HepG2 (cell line): Measurements from ENCODE around the gene GMCL2. TPM values are rescaled to one million over a fixed set of nuclear protein-coding genes. Genes with fewer than 3 reads are reported as not detected.

Source experiments
- ARID4A ChIP-seq: sonication (generic); formaldehyde crosslinking; IDR thresholded peaks from 2 replicates; pipeline ENCODE4 v1.5.0; 2020; ENCODE audit warnings: mild to moderate bottlenecking, missing genetic modification reagents, borderline replicate concordance
- ATF7-NPFF ChIP-seq: sonication (generic); formaldehyde crosslinking; IDR thresholded peaks from 2 replicates; pipeline ENCODE4 v1.8.1; 2023; ENCODE audit warnings: mild to moderate bottlenecking, low read depth, missing genetic modification reagents, moderate library complexity
- CBX5 ChIP-seq: sonication (generic); formaldehyde crosslinking; IDR thresholded peaks from 2 replicates; pipeline ENCODE4 v1.4.0; 2020; ENCODE audit warnings: missing genetic modification reagents, borderline replicate concordance
- DPF2 ChIP-seq: sonication (generic); formaldehyde crosslinking; IDR thresholded peaks from 2 replicates; pipeline ENCODE4 v1.4.0; 2020; ENCODE audit warnings: mild to moderate bottlenecking, low read depth, missing genetic modification reagents, borderline replicate concordance
- ERF ChIP-seq: IDR thresholded peaks from 2 replicates; pipeline ENCODE4 v1.6.1; 2018; ENCODE audit warnings: missing biosample characterization, missing genetic modification reagents
- IKZF4 ChIP-seq: sonication (generic); formaldehyde crosslinking; IDR thresholded peaks from 2 replicates; pipeline ENCODE4 v1.5.1; 2020; ENCODE audit warnings: borderline replicate concordance, mild to moderate bottlenecking, low read depth, missing genetic modification reagents; ENCODE audit errors: not compliant biosample characterization
- MED13 ChIP-seq: sonication (generic); formaldehyde crosslinking; IDR thresholded peaks from 2 replicates; pipeline ENCODE4 v1.5.0; 2020; ENCODE audit warnings: missing genetic modification reagents
- NR2F1 ChIP-seq, 2 experiments: fragments of 450-650 bp in 1 of 2; formaldehyde crosslinking in 1 of 2; IDR thresholded peaks; 2 replicates each; pipeline versions ENCODE4 v1.5.0 to v1.6.1; 2016 to 2020; ENCODE audit warnings: mild to moderate bottlenecking in 1 of 2, missing compliant biosample characterization in 1 of 2, missing genetic modification reagents in 1 of 2, moderate library complexity in 1 of 2
- PBX2 ChIP-seq: IDR thresholded peaks from 2 replicates; pipeline ENCODE4 v1.6.1; 2016; ENCODE audit warnings: control low read depth
- RBM39 ChIP-seq: fragments of 200-400 bp; formaldehyde crosslinking; IDR thresholded peaks from one replicate; pipeline ENCODE4 v1.6.1; 2018; ENCODE audit warnings: antibody characterized with exemption, mild to moderate bottlenecking, low read depth, low read length; ENCODE audit not compliant: poor library complexity, severe bottlenecking
- SALL2 ChIP-seq: sonication (generic); formaldehyde crosslinking; IDR thresholded peaks from 2 replicates; pipeline ENCODE4 v1.8.1; 2023; ENCODE audit warnings: mild to moderate bottlenecking, missing genetic modification reagents, inconsistent platforms
- TCF12 ChIP-seq, 2 experiments: fragments of 450-650 bp in 1 of 2; sonication (generic) in 1 of 2; formaldehyde crosslinking in 1 of 2; IDR thresholded peaks; 2 replicates each; pipeline versions ENCODE4 v1.6.1 to v1.8.0; 2017 to 2022; ENCODE audit warnings: antibody characterized with exemption in 1 of 2, mild to moderate bottlenecking in 1 of 2, missing genetic modification reagents in 1 of 2, moderate library complexity in 1 of 2
- TERF1 ChIP-seq: sonication (generic); formaldehyde crosslinking; IDR thresholded peaks from 2 replicates; pipeline ENCODE4 v1.8.0; 2022; ENCODE audit warnings: mild to moderate bottlenecking, missing genetic modification reagents, moderate library complexity
- ZKSCAN8 ChIP-seq: IDR thresholded peaks from 2 replicates; pipeline ENCODE4 v1.6.1; 2016; ENCODE audit warnings: borderline replicate concordance, missing genetic modification reagents, missing compliant biosample characterization
- ZNF230 ChIP-seq: sonication (generic); formaldehyde crosslinking; IDR thresholded peaks from 2 replicates; pipeline ENCODE4 v1.4.0; 2020; ENCODE audit warnings: mild to moderate bottlenecking, missing genetic modification reagents
- ZNF333 ChIP-seq: sonication (generic); formaldehyde crosslinking; IDR thresholded peaks from 2 replicates; pipeline ENCODE4 v1.4.0; 2020; ENCODE audit warnings: mild to moderate bottlenecking, missing genetic modification reagents, borderline replicate concordance
- ZNF446 ChIP-seq: sonication (generic); formaldehyde crosslinking; IDR thresholded peaks from 2 replicates; pipeline ENCODE4 v1.5.0; 2020; ENCODE audit warnings: mild to moderate bottlenecking, missing genetic modification reagents
- ZNF567 ChIP-seq: sonication (generic); formaldehyde crosslinking; IDR thresholded peaks from 2 replicates; pipeline ENCODE4 v1.8.1; 2023; ENCODE audit warnings: mild to moderate bottlenecking, missing genetic modification reagents, borderline replicate concordance
- ZXDC ChIP-seq: sonication (generic); formaldehyde crosslinking; IDR thresholded peaks from 2 replicates; pipeline ENCODE4 v1.5.0; 2020; ENCODE audit warnings: mild to moderate bottlenecking, missing genetic modification reagents
- polyA plus RNA-seq, 8 experiments: library from polyadenylated mRNA; depleted of rRNA in 3 of 8; stranded (reverse) in 7 of 8; unstranded in 1 of 8; fragments of >200 nt; fragmentation: Illumina TruSeq in 4 of 8; extraction: Trizol in 4 of 8; gene quantifications; 2 replicates each; pipeline versions ENCODE4 v1.2.1 to v1.2.3, GENCODE V29; 2011 to 2016; ENCODE audit warnings: low read depth in 4 of 8, missing spikeins in 1 of 8, mixed read lengths in 1 of 8; ENCODE audit not compliant: insufficient read depth in 1 of 8
- total RNA-seq, 5 experiments: library from RNA; depleted of rRNA; stranded (reverse); fragments of >200 nt; fragmentation: Illumina TruSeq; extraction: Trizol; gene quantifications; 2 replicates each; pipeline ENCODE4 v1.2.3, GENCODE V29; 2016; ENCODE audit warnings: low read depth in 1 of 5

The GMCL2 gene
- total and polyA plus RNA-seq, 2 of the 13 experiments (the other 11 are each of a cell fraction or from before 2014, with no cell fraction given) = 0.03 TPM; not detected in 1

- TF ChIP-seq ZXDC (no peak), DPF2 (CRISPR knock-in tag) (no peak), RBM39 (no peak), IKZF4 (CRISPR knock-in tag) (no peak), ZNF230 (CRISPR knock-in tag) (0 out of 2 replicates have a peak, but pooled peaks have one; percentile 8), SALL2 (CRISPR knock-in tag) (no peak), ZNF446 (CRISPR knock-in tag) (no peak), ATF7-NPFF (CRISPR knock-in tag) (no peak), ERF (CRISPR knock-in tag) (no peak), ARID4A (CRISPR knock-in tag) (no peak), CBX5 (CRISPR knock-in tag) (no peak), MED13 (CRISPR knock-in tag) (0 out of 2 replicates have a peak, but pooled peaks have one; percentile 11), ZNF567 (CRISPR knock-in tag) (no peak), NR2F1 (CRISPR knock-in tag; IDR thresholded peaks at IDR 0.05) (no peak), TERF1 (CRISPR knock-in tag) (no peak), PBX2 (CRISPR knock-in tag) (no peak), TCF12 (IDR thresholded peaks at IDR 0.05) (no peak), TCF12 (CRISPR knock-in tag; IDR thresholded peaks at IDR 0.05) (0 out of 2 replicates have a peak, but pooled peaks have one; percentile 6), ZNF333 (no peak), ZKSCAN8 (CRISPR knock-in tag) (no peak)
Observed at GRCh38 chr5:178231539-178232123, 44.5 kb upstream of the GMCL2 start (continued).
